Kidney (tissue), 14 donors: ENCODE data around the gene MED9. TPM values are rescaled to one million over a fixed set of nuclear protein-coding genes. Genes with fewer than 3 reads are reported as not detected.
"Not testable (repeated sequence)": the region's sequence is repeated elsewhere in the genome, so short reads cannot be mapped to it uniquely, and the experiment has no call there.

ENCODE experiments used
- DNase-seq, 5 donors: peaks; one replicate each; pipeline ENCODE4 v3.0.0-alpha.2; 2013 to 2020
- FAIRE-seq: peaks from 2 replicates; lab custom pipeline; 2012; peaks lifted over from hg19 to GRCh38; lab: Jason Lieb, UNC
- H3K27ac ChIP-seq, 2 donors: one replicate each; pipeline ENCODE4 v1.7.0; 2013; ENCODE audit warnings: low read depth in 2 of 2, low read length in 2 of 2, inconsistent platforms in 1 of 2
- H3K27me3 ChIP-seq: one replicate; pipeline ENCODE4 v1.7.1; 2013; ENCODE audit warnings: low read length, inconsistent platforms; ENCODE audit not compliant: control insufficient read depth, insufficient read depth
- H3K36me3 ChIP-seq, 3 donors: one replicate each; pipeline versions ENCODE4 v1.7.0 to v1.7.1; 2013; ENCODE audit warnings: low read length in 3 of 3, control low read depth in 1 of 3, inconsistent platforms in 1 of 3; ENCODE audit not compliant: insufficient read depth in 3 of 3, control insufficient read depth in 2 of 3
- H3K4me1 ChIP-seq, 3 donors: one replicate each; pipeline versions ENCODE4 v1.7.0 to v1.7.1; 2013; ENCODE audit warnings: low read length in 3 of 3, inconsistent platforms in 1 of 3, low read depth in 1 of 3; ENCODE audit not compliant: control insufficient read depth in 2 of 3, insufficient read depth in 2 of 3
- H3K4me3 ChIP-seq, 3 donors: one replicate each; pipeline versions ENCODE4 v1.7.0 to v1.8.1; 2013; ENCODE audit warnings: low read length in 3 of 3, control low read depth in 1 of 3, inconsistent platforms in 1 of 3
- H3K9ac ChIP-seq, 3 donors: one replicate each; pipeline versions ENCODE4 v1.7.0 to v1.7.1; 2013; ENCODE audit warnings: low read length in 3 of 3, control low read depth in 1 of 3, inconsistent platforms in 1 of 3
- H3K9me3 ChIP-seq, 3 donors: one replicate each; pipeline versions ENCODE4 v1.7.0 to v1.7.1; 2013; ENCODE audit warnings: low read length in 3 of 3, control low read depth in 1 of 3, inconsistent platforms in 1 of 3; ENCODE audit not compliant: control insufficient read depth in 2 of 3, insufficient read depth in 1 of 3
- CTCF ChIP-seq: IDR thresholded peaks from 3 replicates; pipeline ENCODE4 v1.5.1; 2012; ENCODE audit warnings: mild to moderate bottlenecking, moderate library complexity, borderline replicate concordance; ENCODE audit not compliant: insufficient read depth; ENCODE audit errors: extremely low read depth
- intact Hi-C: fragments of 100-400 bp; cut with DNase I; formaldehyde crosslinking; loops from one replicate; pipeline ENCODE4 v1.11.1; 2022
- polyA plus RNA-seq: library from polyadenylated mRNA; stranded (reverse); fragments of 350-450 nt; fragmentation: Illumina TruSeq; extraction: RNeasy Lipid Tissue Mini Kit (QIAGEN cat#74804); gene quantifications from one replicate; pipeline ENCODE4 v1.2.3, GENCODE V29; 2014; ENCODE audit warnings: low read depth, low replicate concordance; ENCODE audit not compliant: insufficient read depth
- total RNA-seq: library from RNA; stranded (reverse); fragmentation: NEBNext Ultra II Directional; extraction: Animal tissue kit (Norgen Biotek cat#: 25700); gene quantifications from one replicate; pipeline ENCODE4 v1.2.1, GENCODE V29; 2021
- donor health status: control.
- donor health status: control.
- donor health status: control.
- donor health status: control.
- donor health status: control.
- donor health status: DM: yes; HTN: yes; CAD: no.
- donor health status: Normal renal cell carcinoma (clear cell type).

The MED9 gene
- total and polyA plus RNA-seq, 2 donors from 2014 or later: 20.8 to 24.5 TPM

DNA sequence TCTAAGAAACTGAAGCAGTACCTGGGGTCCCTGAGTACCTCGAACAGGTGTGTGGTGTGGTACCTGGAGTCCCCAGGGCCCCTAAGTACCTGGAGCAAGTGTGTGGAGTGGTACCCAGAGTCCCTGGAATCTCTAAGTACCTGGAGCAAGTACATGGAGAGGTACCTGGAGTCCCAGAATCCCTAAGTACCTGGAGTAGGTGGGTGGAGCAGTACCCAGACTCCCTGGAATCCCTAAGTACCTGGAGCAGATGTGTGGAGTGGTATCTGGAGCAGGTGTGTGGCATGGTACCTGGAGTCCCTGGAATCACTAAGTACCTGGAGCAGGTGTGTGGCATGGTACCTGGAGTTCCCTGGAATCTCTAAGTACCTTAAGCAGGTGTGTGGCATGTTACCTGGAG is 22.5 kb upstream of the MED9 start:
- Histone ChIP-seq H3K4me3 (no peak overlapping the region), H3K27me3 (no peaks in the 10 kb centered on the region), H3K27ac (no peak overlapping the region), H3K36me3 (no peaks in the 10 kb centered on the region), H3K4me1 (no peaks in the 10 kb centered on the region), H3K9me3 (no peaks in the 10 kb centered on the region), H3K9ac (no peak overlapping the region)
- intact Hi-C loops: no loop called here
- no peak for DNase-seq
- no peak for TF ChIP-seq CTCF
- no peak for FAIRE-seq

GRCh38 chr17:17454700-17455099 is 22.1 kb upstream of the MED9 start:
- H3K27ac ChIP-seq, intact Hi-C loops, H3K36me3 ChIP-seq, H3K27me3 ChIP-seq, H3K9ac ChIP-seq, H3K4me3 ChIP-seq, H3K4me1 ChIP-seq, DNase-seq, FAIRE-seq, H3K9me3 ChIP-seq: not testable (repeated sequence)

- Histone ChIP-seq H3K27me3 (no peaks in the 10 kb centered on the region), H3K36me3 (no peaks in the 10 kb centered on the region), H3K4me3 (no peak overlapping the region), H3K4me1 (no peaks in the 10 kb centered on the region), H3K9ac (no peak overlapping the region), H3K9me3 (peaks cover 0 to 4% (median 0%) of the 10 kb centered on the region in 3 donors), H3K27ac (no peak overlapping the region)
- FAIRE-seq: no peak
- intact Hi-C loops: no loop called here
- TF ChIP-seq CTCF: no peak
- no peak for DNase-seq
Observed at GRCh38 chr17:17455173-17455572, 21.6 kb upstream of the MED9 start.

- no peak for TF ChIP-seq CTCF
- Histone ChIP-seq H3K36me3 (no peaks in the 10 kb centered on the region), H3K4me1 (no peaks in the 10 kb centered on the region), H3K9me3 (peaks cover 0 to 4% (median 0%) of the 10 kb centered on the region in 3 donors), H3K9ac (no peak overlapping the region), H3K27me3 (no peaks in the 10 kb centered on the region), H3K4me3 (no peak overlapping the region), H3K27ac (no peak overlapping the region)
- FAIRE-seq (no peak), DNase-seq (no peak)
- intact Hi-C loops: no loop called here
Observed at GRCh38 chr17:17456251-17456650, 20.5 kb upstream of the MED9 start.
